Hematopoietic multipotent progenitor cell treated with erythropoietin and hydrocortisone succinate and interleukin-3 and kit ligand, for 8 days (in vitro differentiated cells): ENCODE results near the gene TRIM51.
"Not testable (repeated sequence)": the region's sequence is repeated elsewhere in the genome, so short reads cannot be mapped to it uniquely, and the experiment has no call there.

Source experiments
- DNase-seq: peaks from one replicate; pipeline ENCODE4 v3.0.0-alpha.2; 2015

Gene TRIM51

GRCh38 chr11:55882997-55883396 is at the start of gene TRIM51:
TRIM51 (plus strand) TSS chr11:55883297; CDS start chr11:55885429, 2,132 bp downstream.
- DNase-seq = not testable (repeated sequence)

GRCh38 chr11:55838452-55838851 is 44.6 kb upstream of the TRIM51 start, which contains the start of gene OR5D16:
OR5D16 (plus strand) TSS chr11:55838752; CDS start chr11:55838752, 0 bp downstream.
- no peak for DNase-seq

- DNase-seq = no peak
Measured at GRCh38 chr11:55847453-55847852, 35.6 kb upstream of the TRIM51 start.

GRCh38 chr11:55849037-55849436 is 34.1 kb upstream of the TRIM51 start:
- no peak for DNase-seq

- DNase-seq = no peak
Measured at GRCh38 chr11:55852141-55852540, 31.0 kb upstream of the TRIM51 start.

- no peak for DNase-seq
Measured at GRCh38 chr11:55854704-55855103, 28.4 kb upstream of the TRIM51 start.

- not testable (repeated sequence) for DNase-seq
Measured at GRCh38 chr11:55867354-55867753, 15.7 kb upstream of the TRIM51 start.

GRCh38 chr11:55872731-55873130 is 10.4 kb upstream of the TRIM51 start:
- not testable (repeated sequence) for DNase-seq

GRCh38 chr11:55873146-55873545 is 10.0 kb upstream of the TRIM51 start:
- not testable (repeated sequence) for DNase-seq

- not testable (repeated sequence) for DNase-seq
Measured at GRCh38 chr11:55884995-55885394, 1.9 kb downstream of the TRIM51 start.

- DNase-seq = not testable (repeated sequence)
Measured at GRCh38 chr11:55885481-55885880, 2.4 kb downstream of the TRIM51 start.

- no peak for DNase-seq
Measured at GRCh38 chr11:55895216-55895615, 12.1 kb downstream of the TRIM51 start.

- no peak for DNase-seq
Measured at GRCh38 chr11:55902308-55902707, 19.2 kb downstream of the TRIM51 start.

GRCh38 chr11:55914482-55914881 is 31.4 kb downstream of the TRIM51 start, which contains the start of gene OR5W2:
OR5W2 (minus strand) TSS chr11:55914582; CDS start chr11:55914582, 0 bp downstream.
- no peak for DNase-seq

- DNase-seq = no peak
Measured at GRCh38 chr11:55920537-55920936, 37.4 kb downstream of the TRIM51 start.

- DNase-seq = no peak
Measured at GRCh38 chr11:55936300-55936699, 53.2 kb downstream of the TRIM51 start, which contains the start of gene OR5I1. OR5I1 (minus strand) TSS chr11:55936400; CDS start chr11:55936400, 0 bp downstream.
